Suprapubic skin (tissue), 4 donors: ENCODE measurements around the gene NEAT1.
"Not testable (repeated sequence)": the region's sequence is repeated elsewhere in the genome, so short reads cannot be mapped to it uniquely, and the experiment has no call there.

Experiments used
- CTCF ChIP-seq, 2 donors: fragments of 200-600 bp in 1 of 2; fragments of 450-650 bp in 1 of 2; sonication (generic) in 1 of 2; IDR thresholded peaks; one replicate each; pipeline ENCODE4 v1.5.1; 2016 to 2019; ENCODE audit warnings: antibody characterized with exemption in 2 of 2, mild to moderate bottlenecking in 1 of 2, moderate library complexity in 1 of 2
- POLR2A ChIP-seq, 2 donors: fragments of 450-650 bp; IDR thresholded peaks; one replicate each; pipeline ENCODE4 v1.6.1; 2017; ENCODE audit warnings: antibody characterized with exemption in 2 of 2, mild to moderate bottlenecking in 2 of 2, moderate library complexity in 2 of 2
- POLR2AphosphoS5 ChIP-seq, 3 donors: sonication (generic); formaldehyde crosslinking; IDR thresholded peaks; one replicate each; pipeline ENCODE4 v1.6.1; 2017; ENCODE audit warnings: antibody characterized with exemption in 3 of 3

- TF ChIP-seq CTCF, POLR2AphosphoS5, POLR2A (IDR thresholded peaks at IDR 0.05): not testable (repeated sequence)
These were observed 44.7 kb downstream of the NEAT1 start for GRCh38 chr11:65467306-65467705.
